Measurements from ENCODE around the gene EIF5.
A peak's percentile ranks its signal among the peaks of the same experiment; 100 is the strongest.

The EIF5 gene

GRCh38 chr14:103333754-103334643 is at the start of gene EIF5:
Gene EIF5, plus strand, starts transcription at chr14:103334237. Its CDS starts 1,624 bp downstream, at chr14:103335861.
- peak; percentile 98 for DNase-seq (ENCODE audit: low read depth)

DNA sequence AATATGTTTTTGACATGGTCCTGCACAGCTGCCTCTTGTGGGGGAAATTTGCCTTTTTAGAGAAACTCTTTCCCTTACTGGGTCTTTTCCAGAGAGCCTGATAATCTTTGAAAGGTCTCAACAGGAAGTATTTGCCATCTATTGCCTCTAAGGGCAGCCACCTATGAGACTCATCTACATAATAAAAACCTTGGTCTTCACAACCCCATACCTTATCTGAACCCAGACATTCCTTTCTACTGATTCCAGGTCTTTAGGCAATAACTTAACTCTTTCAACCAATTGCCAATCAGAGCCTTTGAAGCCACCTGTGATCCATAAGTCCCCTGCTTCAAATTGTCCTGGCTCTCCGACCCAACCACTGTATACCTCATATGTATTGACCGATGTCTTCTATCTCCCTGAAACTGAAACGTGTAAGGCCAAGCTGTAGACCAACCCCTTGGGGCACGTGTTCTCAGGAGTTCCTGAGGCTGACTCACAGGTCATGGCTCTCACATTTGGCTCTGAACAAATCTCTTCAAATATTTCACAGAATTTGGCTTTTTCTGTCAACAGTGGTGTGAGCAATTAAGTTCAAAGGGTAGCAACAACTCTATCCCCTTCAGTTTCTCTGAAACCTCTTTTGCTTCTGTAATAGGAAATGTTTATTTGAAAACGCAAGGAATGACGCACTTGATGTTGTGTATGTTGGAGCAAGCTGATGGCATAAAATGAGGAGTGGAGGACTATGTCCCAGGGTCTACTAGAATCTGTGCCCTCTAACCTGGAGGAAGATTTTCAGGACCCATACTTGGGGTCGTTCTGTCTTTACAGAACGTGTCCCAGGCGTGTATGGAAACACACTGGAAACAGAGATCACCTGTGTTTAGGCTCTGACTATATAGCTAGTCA is 49.2 kb upstream of the EIF5 start:
- no peak for DNase-seq (ENCODE audit: low read depth)

- no peak for DNase-seq (ENCODE audit: low read depth)
Observed at GRCh38 chr14:103286460-103286859, 47.6 kb upstream of the EIF5 start.

DNA sequence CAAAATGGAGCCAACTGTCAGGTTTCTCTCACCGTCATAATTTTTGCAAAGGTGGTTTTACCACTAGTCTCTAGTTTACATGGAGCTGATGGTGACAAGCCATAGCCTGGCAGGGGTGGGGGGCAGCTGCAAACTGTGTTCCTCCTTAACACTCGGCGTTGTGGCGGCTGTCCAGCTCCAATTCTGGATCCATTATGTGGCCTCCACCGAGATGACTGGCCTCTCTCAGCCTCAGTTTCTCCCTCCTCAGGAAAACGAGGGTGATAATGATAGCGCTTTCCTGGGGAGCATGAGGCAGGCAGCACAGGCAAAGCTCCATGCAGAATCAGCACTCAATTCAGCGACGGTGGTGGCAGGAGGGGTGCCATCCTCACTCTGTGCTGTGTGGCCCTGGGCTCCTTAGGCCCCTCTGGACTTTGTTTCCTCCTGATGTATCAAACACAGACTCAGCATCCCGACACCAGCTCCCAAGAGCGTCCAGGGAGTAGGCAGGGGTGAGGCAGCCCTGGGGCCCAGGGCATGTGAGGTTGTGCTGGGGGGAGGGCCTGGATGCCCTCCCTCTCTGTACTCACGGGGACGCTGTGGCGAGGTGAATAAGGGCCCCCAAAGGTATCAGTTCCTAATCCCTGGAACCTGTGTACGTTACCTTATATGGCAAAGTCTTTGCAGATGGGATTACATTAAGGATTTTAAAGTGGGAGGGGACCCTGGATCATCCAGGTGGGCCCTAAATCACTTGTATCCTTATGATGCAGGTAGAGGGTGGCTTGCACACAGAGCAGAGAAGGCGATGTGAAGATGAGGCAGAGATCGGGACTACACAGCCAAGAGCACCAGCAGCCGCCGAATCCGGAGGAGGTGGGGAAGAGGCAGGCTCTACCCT is 46.8 kb upstream of the EIF5 start:
- no peak for DNase-seq (ENCODE audit: low read depth)

GRCh38 chr14:103288076-103288766 is 45.8 kb upstream of the EIF5 start:
- DNase-seq (ENCODE audit: low read depth): no peak

GRCh38 chr14:103290056-103290455 is 44.0 kb upstream of the EIF5 start:
- DNase-seq (ENCODE audit: low read depth): no peak

DNA sequence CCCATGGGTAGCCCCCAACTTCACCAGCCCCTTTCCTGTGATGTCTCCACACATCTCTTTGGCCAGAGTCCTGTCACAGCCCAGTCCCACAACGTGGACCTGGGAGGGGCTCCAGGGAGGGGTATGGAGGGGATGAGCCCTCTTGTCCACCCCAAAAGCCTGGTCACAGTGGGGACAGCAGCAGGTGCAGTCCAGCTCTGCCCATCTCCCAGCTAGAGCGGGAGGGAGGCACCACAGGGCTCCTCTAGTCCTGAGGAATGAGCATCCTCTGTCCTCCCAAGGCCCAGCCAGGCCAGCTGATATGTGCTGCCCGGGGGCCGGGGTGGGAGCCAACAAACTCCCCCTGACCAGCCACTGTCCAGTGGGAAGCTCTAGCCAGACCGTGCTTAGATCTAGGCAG is 43.5 kb upstream of the EIF5 start:
- no peak for DNase-seq (ENCODE audit: low read depth)

GRCh38 chr14:103290961-103291360 is 43.1 kb upstream of the EIF5 start:
- DNase-seq (ENCODE audit: low read depth): no peak

DNA sequence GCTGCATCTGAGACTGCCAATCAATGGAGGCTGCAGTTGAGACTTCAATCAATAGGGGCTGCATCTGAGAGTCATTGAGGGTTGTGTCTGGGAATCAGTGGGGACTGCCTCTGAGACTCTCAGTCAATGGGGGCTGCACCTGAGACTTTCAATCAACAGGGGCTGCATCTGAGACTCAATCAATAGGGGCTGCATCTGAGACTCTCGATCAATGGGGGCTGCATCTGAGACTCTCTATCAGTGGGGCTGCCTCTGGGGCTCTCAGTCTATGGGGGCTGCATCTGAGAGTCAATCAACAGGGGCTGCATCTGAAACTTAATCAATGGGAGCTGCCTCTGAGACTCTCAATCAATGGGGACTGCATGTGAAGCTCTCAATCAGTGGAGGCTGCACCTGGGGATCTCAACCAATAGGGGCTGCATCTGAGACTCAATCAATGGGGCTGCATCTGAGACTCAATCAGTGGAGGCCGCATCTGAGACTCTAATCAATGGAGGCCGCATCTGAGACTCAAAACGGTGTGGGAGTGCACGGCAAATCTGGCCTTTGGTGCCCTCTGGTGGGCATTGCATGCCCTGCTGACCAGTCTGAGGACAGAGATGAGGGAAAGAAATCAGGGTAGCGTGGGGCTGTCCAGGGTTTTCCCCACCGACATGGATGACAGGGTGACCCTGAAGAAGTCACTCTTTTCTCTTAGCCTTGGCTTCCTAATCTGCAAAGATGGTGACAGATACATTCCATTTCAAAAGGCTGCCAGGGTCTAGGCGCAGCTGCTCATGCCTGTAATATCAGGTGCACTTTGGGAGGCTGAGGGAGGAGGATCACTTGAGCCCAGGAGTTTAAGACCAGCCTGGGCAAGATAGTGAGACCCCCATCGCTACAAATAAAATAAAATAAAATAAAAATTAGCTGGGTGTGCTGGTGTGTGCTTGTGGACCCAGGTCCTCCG is 41.3 kb upstream of the EIF5 start:
- peak; percentile 60 for DNase-seq (ENCODE audit: low read depth)

DNA sequence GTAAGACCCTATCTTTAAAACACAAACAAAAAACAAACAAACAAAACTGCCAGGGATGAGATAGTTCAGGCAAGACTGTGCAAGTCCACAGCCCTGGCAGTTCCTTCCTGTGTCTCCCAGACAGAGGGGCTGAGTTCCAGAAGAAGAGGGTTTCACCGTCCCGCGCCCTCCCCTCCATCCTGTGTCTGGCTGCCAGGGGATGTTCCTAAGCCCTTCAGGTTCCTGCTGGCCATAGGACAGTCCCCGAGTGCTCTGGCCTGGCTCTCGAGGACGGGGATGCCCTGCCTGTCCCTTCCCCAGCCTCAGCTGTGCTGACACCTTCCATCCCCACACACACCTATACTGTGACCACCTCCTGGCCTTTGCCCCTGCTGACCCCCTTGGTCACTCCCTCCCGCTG is 40.6 kb upstream of the EIF5 start:
- DNase-seq (ENCODE audit: low read depth): no peak

DNA sequence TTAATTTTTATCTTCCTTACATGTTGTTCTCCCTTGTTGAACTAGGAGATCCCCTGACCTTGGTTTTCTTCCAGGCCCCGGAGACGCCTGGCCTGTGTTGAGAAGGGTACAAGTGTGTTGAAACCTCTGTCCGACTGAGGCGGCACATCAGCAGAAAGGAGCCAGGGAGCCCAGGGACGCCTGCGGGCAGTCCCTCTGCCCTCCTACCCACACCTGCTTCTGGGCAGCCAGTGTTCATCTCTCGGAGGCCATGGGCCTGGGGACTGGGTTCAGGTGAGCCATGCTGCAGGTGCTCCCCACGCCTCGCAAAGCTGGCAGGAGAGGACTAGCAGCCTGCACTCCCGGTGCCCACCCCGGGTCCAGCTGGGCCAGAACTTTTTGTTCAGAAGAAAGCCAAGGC is 39.9 kb upstream of the EIF5 start:
- DNase-seq (ENCODE audit: low read depth): no peak

- DNase-seq (ENCODE audit: low read depth): no peak
Observed at GRCh38 chr14:103296007-103296406, 38.0 kb upstream of the EIF5 start.

GRCh38 chr14:103296987-103297386 is 37.0 kb upstream of the EIF5 start:
- DNase-seq (ENCODE audit: low read depth): no peak

DNA sequence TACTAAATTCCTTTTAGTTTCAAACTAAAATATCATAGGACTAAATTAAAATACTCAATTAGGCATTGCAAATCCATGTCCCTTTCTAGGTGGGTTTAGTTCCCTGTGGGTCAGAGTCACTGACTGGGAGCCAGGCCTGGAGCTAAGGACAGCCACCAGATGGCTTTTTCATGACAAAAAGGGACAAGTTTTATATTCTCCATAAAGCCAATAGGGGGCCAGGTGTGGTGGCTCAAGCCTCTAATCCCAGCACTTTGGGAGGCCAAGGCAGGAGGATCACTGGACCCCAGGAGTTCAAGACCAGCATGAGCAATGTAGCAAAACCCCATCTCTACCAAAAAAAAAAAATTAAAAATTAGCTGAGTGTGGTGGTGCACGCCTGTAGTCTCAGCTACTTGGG is 35.4 kb upstream of the EIF5 start:
- no peak for DNase-seq (ENCODE audit: low read depth)

DNA sequence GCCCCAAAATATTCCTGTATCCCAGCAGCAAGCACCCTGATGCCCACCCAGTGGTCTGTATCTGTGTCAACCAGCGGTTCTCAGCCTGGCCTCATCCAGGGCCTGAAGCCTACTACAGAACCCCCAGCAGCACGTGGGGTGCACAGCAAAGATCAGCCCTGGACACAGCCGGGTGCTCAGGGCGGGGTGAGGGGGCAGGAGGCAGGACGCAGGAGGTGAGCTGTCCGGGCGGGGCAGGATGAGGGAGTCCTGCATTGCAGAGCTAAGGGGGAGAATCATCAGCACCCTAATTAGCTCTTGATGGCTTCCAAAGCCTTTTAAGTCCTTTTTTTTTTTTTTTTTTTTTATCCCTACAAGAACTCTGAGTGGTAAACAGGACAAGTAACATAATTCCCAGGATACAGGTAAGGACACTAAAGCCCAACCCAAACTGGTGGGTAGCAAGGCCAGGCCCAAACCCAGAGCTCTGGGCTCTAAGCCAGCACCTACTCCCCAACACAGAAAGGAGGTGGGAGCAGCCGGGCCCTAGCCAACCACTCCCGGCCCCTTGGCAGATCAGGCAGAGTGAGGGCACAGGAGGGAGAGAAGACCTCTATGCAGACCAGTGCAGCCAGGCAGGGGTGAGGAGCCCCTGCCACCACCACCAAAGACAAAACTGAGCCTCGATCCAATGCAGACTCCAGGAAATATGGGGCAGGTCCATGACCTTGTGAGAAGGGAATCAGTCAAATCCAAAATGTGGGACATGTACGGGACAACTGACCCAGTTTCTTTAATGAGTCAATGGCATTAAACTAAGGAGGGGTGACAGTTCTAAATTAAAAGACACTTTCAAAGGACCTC is 32.3 kb upstream of the EIF5 start:
- DNase-seq (ENCODE audit: low read depth): no peak

DNA sequence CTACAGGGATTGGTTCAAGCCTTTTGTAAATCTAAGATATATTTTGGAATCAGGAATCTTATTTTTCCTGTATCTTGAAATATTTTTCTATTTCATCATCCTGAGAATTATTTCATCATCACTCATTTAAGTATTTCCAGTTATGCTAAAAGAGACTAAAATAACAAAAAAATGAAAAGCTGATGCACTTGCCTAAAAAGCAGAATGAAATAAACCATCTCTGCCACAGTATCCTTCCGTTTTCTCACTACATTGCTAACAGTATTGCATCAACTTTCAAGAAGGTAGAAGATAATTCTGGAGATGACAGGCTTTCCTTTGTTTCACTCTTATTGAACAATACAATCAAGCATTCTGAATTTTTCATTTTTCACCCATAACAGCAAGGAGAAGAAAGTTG is 31.1 kb upstream of the EIF5 start:
- no peak for DNase-seq (ENCODE audit: low read depth)

DNA sequence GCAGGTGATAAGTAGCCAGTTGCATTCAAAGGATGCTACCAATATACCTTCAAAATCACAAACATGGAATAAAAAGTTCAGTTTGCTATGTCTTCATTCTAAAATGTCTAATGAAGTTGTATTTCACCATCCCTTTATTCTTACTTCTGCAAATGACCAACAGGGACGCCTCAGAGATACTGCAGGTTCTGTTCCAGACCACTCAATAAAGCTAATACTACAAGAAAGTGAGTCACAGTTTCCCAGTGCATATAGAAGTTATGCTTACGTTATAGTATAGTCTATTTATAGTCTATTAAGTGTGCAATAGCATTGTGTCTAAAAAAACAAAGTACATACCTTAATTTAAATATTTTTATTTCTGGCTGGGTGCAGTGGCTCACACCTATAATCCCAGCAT is 29.3 kb upstream of the EIF5 start:
- no peak for DNase-seq (ENCODE audit: low read depth)

- no peak for DNase-seq (ENCODE audit: low read depth)
Observed at GRCh38 chr14:103308717-103309616, 25.1 kb upstream of the EIF5 start.
